Endodermal cell (in vitro differentiated cells): Measurements from ENCODE around the gene ZCCHC13. TPM values are rescaled to one million over a fixed set of nuclear protein-coding genes. Genes with fewer than 3 reads are reported as not detected.
A peak's percentile ranks its signal among the peaks of the same experiment; 100 is the strongest.

ENCODE experiments used
- DNase-seq: peaks from one replicate; pipeline ENCODE4 v3.0.0-alpha.2; 2017
- H3K27ac ChIP-seq: 2 replicates; pipeline ENCODE4 v1.5.1; 2013; ENCODE audit warnings: mild to moderate bottlenecking, low read depth, low read length, moderate library complexity
- H3K27me3 ChIP-seq: 2 replicates; pipeline ENCODE4 v1.6.1; 2013; ENCODE audit warnings: mild to moderate bottlenecking, low read length, moderate library complexity; ENCODE audit not compliant: insufficient read depth, control insufficient read depth, poor library complexity, severe bottlenecking
- H3K36me3 ChIP-seq: 2 replicates; pipeline ENCODE4 v1.7.0; 2013; ENCODE audit warnings: mild to moderate bottlenecking, low read length, moderate library complexity; ENCODE audit not compliant: control insufficient read depth, insufficient read depth
- H3K4me1 ChIP-seq: one replicate; pipeline ENCODE4 v1.7.0; 2013; ENCODE audit warnings: low read length; ENCODE audit not compliant: control insufficient read depth, insufficient read depth
- H3K4me3 ChIP-seq: 2 replicates; pipeline ENCODE4 v1.5.1; 2013; ENCODE audit warnings: mild to moderate bottlenecking, low read length, moderate library complexity
- H3K9ac ChIP-seq: 2 replicates; pipeline ENCODE4 v1.6.1; 2013; ENCODE audit warnings: mild to moderate bottlenecking, low read length, moderate library complexity; ENCODE audit not compliant: poor library complexity, severe bottlenecking; ENCODE audit errors: extremely low read depth
- H3K9me3 ChIP-seq: 2 replicates; pipeline ENCODE4 v1.6.1; 2013; ENCODE audit warnings: mild to moderate bottlenecking, low read length, moderate library complexity; ENCODE audit not compliant: control insufficient read depth
- H3K27ac Mint-ChIP-seq: 2 replicates; pipeline ENCODE4 v1.8.0; 2020; ENCODE audit warnings: mixed read lengths
- H3K27me3 Mint-ChIP-seq: 2 replicates; pipeline ENCODE4 v1.8.0; 2021; ENCODE audit warnings: mild to moderate bottlenecking, mixed read lengths; ENCODE audit not compliant: insufficient read depth
- H3K36me3 Mint-ChIP-seq: 2 replicates; pipeline ENCODE4 v1.8.0; 2020; ENCODE audit warnings: low read depth, mixed read lengths
- H3K4me1 Mint-ChIP-seq: 2 replicates; pipeline ENCODE4 v1.8.0; 2020; ENCODE audit warnings: mixed read lengths
- H3K4me3 Mint-ChIP-seq: 2 replicates; pipeline ENCODE4 v1.8.0; 2020; ENCODE audit warnings: mild to moderate bottlenecking, moderate library complexity, mixed read lengths
- H3K9me3 Mint-ChIP-seq: 2 replicates; pipeline ENCODE4 v1.8.0; 2020; ENCODE audit warnings: mild to moderate bottlenecking, mixed read lengths
- WGBS, 2 experiments: methylation state at CpG; one replicate each; pipeline versions ENCODE4 v1.1.5 to v1.1.7; 2013; ENCODE audit warnings: missing lambda C conversion rate in 2 of 2, mixed read lengths in 1 of 2; ENCODE audit not compliant: insufficient coverage in 1 of 2, insufficient read length in 1 of 2; 5-methylcytosine and 5-hydroxymethylcytosine counted together
- total RNA-seq, 2 donors: library from RNA; stranded (reverse); fragmentation: NEBNext Ultra II Directional in 1 of 2; extraction: Animal tissue kit (Norgen Biotek cat#: 25700) in 1 of 2; gene quantifications; 2 replicates in 1 of 2; 3 replicates in 1 of 2; pipeline ENCODE4 v1.2.1, GENCODE V29; 2021
- TF ChIP-seq, protein P1 (sequence below): fragments of 200-600 bp; sonication (generic); conservative IDR thresholded peaks from 2 replicates; pipeline ENCODE4 v1.5.0; 2021; ENCODE audit warnings: antibody characterized with exemption, mild to moderate bottlenecking

Gene ZCCHC13
- total RNA-seq, 2 donors from 2014 or later, result not detected

DNA sequence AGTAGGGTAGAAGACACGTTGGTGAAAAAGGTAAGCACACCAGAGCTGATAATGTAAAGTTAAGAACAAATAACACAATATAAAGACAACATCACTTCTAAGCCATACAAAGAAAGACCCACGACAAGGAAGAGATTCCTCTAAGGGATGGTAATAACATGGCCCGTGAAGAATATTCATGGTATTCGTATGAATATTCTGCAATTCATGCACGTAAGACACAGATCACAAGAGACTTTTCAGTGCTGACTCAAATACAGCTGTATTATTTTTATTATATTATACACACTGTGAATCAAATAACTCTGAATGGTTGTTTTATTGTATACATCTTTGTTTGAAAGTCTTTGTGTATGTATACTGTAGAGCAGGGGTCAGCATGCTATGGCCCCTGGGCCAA, 29.5 kb upstream of the ZCCHC13 start:
- Mint-ChIP-seq H3K9me3 (no peaks in the 10 kb centered on the region), H3K27me3 (no peaks in the 10 kb centered on the region), H3K4me3 (no peak overlapping the region), H3K36me3 (peaks cover 71% of the 10 kb centered on the region), H3K4me1 (peaks cover 6% of the 10 kb centered on the region), H3K27ac (no peak overlapping the region)
- peaks cover 73% of the 10 kb centered on the region for H3K36me3 ChIP-seq
- H3K9ac ChIP-seq, result no peak overlapping the region
- WGBS, 2 experiments, result 100% methylated on average over 4 of the region's 5 CpGs; no CpG with 5 or more reads in 1 of the 2 experiments
- H3K27me3 ChIP-seq, result no peaks in the 10 kb centered on the region
- DNase-seq, result no peak
- H3K4me3 ChIP-seq, result no peak overlapping the region
- no peak overlapping the region for H3K27ac ChIP-seq
- H3K9me3 ChIP-seq, result no peaks in the 10 kb centered on the region
- TF ChIP-seq, protein P1, sequence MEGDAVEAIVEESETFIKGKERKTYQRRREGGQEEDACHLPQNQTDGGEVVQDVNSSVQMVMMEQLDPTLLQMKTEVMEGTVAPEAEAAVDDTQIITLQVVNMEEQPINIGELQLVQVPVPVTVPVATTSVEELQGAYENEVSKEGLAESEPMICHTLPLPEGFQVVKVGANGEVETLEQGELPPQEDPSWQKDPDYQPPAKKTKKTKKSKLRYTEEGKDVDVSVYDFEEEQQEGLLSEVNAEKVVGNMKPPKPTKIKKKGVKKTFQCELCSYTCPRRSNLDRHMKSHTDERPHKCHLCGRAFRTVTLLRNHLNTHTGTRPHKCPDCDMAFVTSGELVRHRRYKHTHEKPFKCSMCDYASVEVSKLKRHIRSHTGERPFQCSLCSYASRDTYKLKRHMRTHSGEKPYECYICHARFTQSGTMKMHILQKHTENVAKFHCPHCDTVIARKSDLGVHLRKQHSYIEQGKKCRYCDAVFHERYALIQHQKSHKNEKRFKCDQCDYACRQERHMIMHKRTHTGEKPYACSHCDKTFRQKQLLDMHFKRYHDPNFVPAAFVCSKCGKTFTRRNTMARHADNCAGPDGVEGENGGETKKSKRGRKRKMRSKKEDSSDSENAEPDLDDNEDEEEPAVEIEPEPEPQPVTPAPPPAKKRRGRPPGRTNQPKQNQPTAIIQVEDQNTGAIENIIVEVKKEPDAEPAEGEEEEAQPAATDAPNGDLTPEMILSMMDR, result no peak
- H3K4me1 ChIP-seq, result no peaks in the 10 kb centered on the region

DNA sequence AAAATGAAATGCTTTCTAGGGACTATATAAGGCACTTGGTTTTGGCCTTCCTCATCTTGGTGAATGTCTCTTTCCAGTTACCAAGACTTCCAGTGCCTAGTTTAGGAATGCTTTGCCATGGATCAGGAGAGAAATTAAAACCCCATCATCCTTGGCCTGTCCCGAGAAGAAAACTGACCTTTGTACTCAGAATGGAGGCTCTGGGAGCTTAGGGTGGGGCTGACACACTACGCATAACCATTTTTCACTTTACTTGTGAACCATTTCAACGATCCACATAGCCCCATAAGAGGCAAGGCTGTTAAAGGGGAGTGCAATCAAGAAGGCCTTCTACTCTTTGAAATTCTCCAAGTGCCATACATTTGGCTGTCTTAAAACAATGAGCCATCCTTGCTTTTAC, 26.7 kb upstream of the ZCCHC13 start:
- Histone ChIP-seq H3K9me3 (no peaks in the 10 kb centered on the region), H3K4me1 (no peaks in the 10 kb centered on the region), H3K36me3 (peaks cover 82% of the 10 kb centered on the region), H3K27me3 (no peaks in the 10 kb centered on the region), H3K9ac (no peak overlapping the region), H3K27ac (no peak overlapping the region), H3K4me3 (no peak overlapping the region)
- no peak overlapping the region for H3K27ac Mint-ChIP-seq
- no peak for DNase-seq
- H3K9me3 Mint-ChIP-seq, result no peaks in the 10 kb centered on the region
- WGBS, 2 experiments, result 100% methylated on average over 3 of the region's 3 CpGs; no CpG with 5 or more reads in 1 of the 2 experiments
- H3K4me3 Mint-ChIP-seq, result no peak overlapping the region
- peaks cover under 1% of the 10 kb centered on the region for H3K4me1 Mint-ChIP-seq
- TF ChIP-seq, protein P1, result no peak
- H3K27me3 Mint-ChIP-seq, result no peaks in the 10 kb centered on the region
- peaks cover 77% of the 10 kb centered on the region for H3K36me3 Mint-ChIP-seq

GRCh38 chrX:74277846-74278245, 26.1 kb upstream of the ZCCHC13 start:
- Histone ChIP-seq H3K4me1 (no peaks in the 10 kb centered on the region), H3K27me3 (no peaks in the 10 kb centered on the region), H3K9me3 (no peaks in the 10 kb centered on the region), H3K9ac (no peak overlapping the region), H3K36me3 (peaks cover 78% of the 10 kb centered on the region), H3K4me3 (no peak overlapping the region), H3K27ac (no peak overlapping the region)
- H3K9me3 Mint-ChIP-seq, result no peaks in the 10 kb centered on the region
- H3K27ac Mint-ChIP-seq, result peak overlapping the region; percentile 77
- peaks cover 76% of the 10 kb centered on the region for H3K36me3 Mint-ChIP-seq
- 67% methylated on average over 1 of the region's 1 CpG; no CpG with 5 or more reads in 1 of the 2 experiments for WGBS, 2 experiments
- TF ChIP-seq, protein P1, result no peak
- DNase-seq, result no peak
- H3K27me3 Mint-ChIP-seq, result no peaks in the 10 kb centered on the region
- peaks cover 1% of the 10 kb centered on the region for H3K4me1 Mint-ChIP-seq
- H3K4me3 Mint-ChIP-seq, result no peak overlapping the region
